Measurements from ENCODE around the gene KCNH2.

The KCNH2 gene

DNA sequence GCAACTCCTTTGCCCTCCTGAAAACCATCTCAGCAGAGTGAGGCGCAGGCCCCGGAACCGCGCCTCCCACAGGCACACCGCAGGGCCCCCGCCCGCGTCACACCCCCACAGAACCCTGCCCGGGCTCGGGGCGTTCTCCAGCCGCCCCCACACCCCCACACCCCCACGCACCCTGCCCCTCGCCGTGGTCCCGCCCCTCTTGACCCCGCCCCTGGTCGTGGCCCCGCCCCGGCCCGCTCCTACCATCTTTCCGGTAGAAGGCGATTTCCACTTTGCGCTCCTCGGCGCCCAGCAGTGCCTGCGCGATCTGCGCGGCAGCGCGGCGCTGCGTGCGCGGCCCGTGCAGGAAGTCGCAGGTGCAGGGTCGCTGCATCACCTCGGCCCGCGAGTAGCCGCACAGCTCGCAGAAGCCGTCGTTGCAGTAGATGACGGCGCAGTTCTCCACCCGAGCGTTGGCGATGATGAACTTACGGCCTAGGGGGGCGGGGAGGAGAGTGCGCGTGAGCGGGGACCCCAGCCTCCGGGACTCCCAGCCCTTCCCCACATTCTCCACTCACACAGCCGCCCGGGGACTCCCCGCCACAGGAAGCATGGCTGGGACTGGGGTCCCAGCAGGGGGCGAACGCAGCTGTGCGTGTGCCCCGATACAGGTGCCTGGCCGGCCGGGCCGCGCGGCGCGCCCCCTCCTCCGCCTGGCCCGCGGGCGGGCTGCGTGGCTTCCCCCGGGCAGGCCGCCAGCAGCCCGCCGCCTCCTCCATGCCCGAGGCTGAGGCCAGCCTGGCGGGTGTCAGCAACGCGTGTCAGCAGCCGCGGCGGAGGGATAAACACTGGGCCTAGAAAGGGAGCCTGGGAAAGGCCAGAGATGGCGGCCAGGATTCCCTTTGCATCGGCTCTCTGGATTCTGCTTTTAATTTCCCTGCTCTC lies 3.4 kb downstream of the KCNH2 start:
- DNase-seq (ENCODE audit: low read depth): peak; percentile 76
- H3K4me3 ChIP-seq (ENCODE audit: low read depth, low read length): peak overlapping the region; percentile 43
- TF ChIP-seq, protein P1, sequence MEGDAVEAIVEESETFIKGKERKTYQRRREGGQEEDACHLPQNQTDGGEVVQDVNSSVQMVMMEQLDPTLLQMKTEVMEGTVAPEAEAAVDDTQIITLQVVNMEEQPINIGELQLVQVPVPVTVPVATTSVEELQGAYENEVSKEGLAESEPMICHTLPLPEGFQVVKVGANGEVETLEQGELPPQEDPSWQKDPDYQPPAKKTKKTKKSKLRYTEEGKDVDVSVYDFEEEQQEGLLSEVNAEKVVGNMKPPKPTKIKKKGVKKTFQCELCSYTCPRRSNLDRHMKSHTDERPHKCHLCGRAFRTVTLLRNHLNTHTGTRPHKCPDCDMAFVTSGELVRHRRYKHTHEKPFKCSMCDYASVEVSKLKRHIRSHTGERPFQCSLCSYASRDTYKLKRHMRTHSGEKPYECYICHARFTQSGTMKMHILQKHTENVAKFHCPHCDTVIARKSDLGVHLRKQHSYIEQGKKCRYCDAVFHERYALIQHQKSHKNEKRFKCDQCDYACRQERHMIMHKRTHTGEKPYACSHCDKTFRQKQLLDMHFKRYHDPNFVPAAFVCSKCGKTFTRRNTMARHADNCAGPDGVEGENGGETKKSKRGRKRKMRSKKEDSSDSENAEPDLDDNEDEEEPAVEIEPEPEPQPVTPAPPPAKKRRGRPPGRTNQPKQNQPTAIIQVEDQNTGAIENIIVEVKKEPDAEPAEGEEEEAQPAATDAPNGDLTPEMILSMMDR (IDR thresholded peaks at IDR 0.05; ENCODE audit: insufficient read depth, low read depth, low read length, missing control alignments): peak; percentile 20

DNA sequence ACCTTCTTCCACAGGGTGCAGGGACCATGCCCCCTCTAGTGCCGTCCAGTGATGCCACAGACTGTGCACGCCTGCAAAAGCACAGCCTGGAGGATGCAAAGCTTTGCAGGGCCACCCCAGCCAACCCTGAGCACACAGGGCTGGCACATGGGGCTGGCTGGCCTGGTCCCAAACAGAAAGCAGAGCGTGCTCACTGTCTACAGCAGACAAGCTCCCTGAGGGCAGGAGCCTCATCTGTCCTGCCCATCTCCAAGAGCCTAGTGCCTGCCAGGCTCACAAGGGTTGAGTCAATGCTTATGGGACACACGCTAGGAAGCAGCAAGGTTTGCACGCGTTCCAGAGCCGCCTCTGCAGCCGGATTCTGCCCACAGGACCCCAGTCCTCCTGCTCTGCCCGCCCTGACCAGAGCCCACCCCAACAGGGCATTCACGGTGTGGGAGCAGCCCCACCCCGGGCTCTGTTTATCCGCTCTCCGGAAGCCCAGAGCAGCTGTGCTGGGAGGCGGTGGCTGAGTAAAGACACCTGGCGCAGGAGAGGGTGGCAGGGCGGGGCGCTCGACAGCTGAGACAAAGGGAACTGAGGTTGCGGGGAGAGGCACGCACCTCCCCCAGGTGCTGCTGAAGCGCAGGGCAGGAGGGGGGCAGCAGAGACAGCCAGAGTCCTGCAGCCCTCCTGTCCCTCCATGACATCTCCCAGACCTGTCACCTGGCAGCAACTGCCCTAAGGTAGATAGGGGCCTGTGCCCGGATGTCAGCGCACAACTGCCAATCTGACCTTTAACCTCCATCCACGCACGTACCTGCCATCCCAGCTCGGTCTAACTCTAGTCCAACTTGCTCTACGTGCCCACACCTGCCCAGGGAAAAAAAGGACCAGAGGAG lies 4.3 kb downstream of the KCNH2 start:
- TF ChIP-seq, protein P1 (IDR thresholded peaks at IDR 0.05; ENCODE audit: insufficient read depth, low read depth, low read length, missing control alignments): no peak
- DNase-seq (ENCODE audit: low read depth): no peak
- no peak overlapping the region for H3K4me3 ChIP-seq (ENCODE audit: low read depth, low read length)

DNA sequence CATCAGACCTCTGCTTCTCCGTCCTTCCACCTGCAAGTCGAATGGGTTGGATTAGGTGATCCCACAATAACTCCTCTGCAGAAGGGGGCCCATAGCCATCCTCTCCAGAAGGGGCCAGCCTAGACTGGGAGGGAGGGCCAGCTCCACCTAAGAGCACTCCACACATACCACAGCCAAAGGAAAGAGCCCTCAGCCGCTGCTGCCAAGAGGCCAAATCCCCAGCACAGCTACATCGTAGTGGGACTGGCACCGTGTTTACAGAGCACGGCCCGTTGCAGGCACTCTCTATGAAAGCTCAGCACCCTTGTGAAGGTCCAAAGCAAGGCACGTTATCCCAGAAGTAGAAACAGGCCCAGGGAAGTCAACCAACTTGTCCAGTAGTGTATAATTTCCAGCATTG lies 5.4 kb downstream of the KCNH2 start:
- DNase-seq (ENCODE audit: low read depth): no peak
- TF ChIP-seq, protein P1 (IDR thresholded peaks at IDR 0.05; ENCODE audit: insufficient read depth, low read depth, low read length, missing control alignments): no peak
- H3K4me3 ChIP-seq (ENCODE audit: low read depth, low read length): no peak overlapping the region

DNA sequence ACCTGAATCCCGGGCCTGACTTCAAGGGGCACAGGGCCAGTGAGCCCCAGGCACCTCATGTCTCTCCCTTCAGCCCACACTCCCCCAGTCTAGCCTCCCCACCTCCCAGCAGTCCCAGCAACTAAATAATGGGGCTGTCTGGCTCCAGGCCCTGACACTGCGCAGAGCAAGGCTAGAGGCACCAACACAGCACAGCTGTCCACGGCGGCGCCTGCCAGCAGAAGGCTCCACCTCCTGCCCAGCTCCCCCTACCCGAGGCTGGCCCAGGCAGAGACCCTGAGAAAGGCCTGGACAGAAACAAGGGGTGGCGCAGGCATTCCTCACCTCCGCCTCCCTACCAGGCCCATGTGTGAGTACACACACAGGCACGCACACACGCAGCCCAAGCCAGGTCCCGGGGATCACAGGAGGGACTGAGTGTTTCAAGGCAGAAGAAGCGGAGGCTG lies 6.1 kb downstream of the KCNH2 start:
- TF ChIP-seq, protein P1 (IDR thresholded peaks at IDR 0.05; ENCODE audit: insufficient read depth, low read depth, low read length, missing control alignments): no peak
- DNase-seq (ENCODE audit: low read depth): no peak
- no peak overlapping the region for H3K4me3 ChIP-seq (ENCODE audit: low read depth, low read length)

DNA sequence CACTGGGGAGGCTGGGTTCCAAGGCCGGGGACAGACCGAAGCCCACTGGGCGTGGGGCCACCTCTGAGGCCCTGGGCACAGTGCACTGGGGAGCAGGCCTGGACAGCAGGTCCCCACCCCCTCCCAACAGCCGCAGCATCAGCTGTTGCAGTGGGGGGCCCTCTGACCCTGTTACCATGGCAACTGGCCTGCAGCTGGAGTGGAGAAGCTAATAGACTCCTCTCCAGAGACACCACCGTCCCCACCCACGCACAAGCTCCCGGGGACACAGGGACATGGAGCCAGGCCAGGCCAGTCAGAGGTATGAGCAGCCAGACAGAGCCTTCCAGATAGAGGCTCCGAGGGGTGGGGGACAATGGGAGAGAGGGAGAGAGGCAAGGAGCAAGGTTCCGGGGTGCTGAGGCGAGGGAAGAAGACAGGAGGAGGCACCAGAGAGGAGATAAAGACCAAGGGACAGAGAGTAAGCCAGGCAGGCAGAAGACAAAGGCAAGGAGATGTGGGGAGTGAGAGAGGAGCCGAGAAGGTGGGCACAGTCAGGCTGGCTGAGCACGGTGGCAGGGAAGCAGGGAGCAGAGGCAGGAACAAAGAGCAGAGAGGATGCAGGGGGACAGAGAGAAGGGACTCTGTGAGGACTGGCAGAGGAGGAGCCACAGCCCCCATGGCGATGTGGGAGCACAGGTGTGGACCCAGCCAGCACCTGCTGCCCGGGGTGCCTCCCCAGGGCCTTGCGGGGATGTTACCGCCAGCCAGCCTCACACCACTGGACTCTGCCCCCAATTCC lies 6.7 kb downstream of the KCNH2 start:
- TF ChIP-seq, protein P1 (IDR thresholded peaks at IDR 0.05; ENCODE audit: insufficient read depth, low read depth, low read length, missing control alignments): no peak
- DNase-seq (ENCODE audit: low read depth): no peak
- H3K4me3 ChIP-seq (ENCODE audit: low read depth, low read length): no peak overlapping the region

DNA sequence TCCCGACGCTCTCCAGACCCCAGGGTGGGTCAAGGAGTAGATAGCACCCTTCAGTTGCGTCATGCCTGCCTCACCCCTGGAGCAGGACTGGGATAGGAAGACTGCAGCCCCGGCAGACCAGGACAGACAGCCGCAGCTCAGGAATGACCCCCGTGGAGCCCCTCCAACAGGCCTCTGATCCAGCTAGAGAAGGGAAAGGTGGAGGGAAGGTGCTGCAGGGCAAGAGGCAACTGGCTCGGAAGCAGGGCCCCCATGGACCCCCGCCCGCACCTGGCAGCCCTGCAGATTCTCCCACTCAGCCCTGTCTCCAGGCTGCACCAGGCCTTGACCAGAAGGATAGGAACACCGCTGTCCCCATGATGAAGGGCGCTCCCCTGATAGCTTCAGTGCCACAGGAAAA lies 7.7 kb downstream of the KCNH2 start:
- no peak overlapping the region for H3K4me3 ChIP-seq (ENCODE audit: low read depth, low read length)
- DNase-seq (ENCODE audit: low read depth): no peak
- TF ChIP-seq, protein P1 (IDR thresholded peaks at IDR 0.05; ENCODE audit: insufficient read depth, low read depth, low read length, missing control alignments): no peak

All from GM12865 (cell line).